H1 (cell line): ENCODE data around the gene CP. TPM values are rescaled to one million over a fixed set of nuclear protein-coding genes. Genes with fewer than 3 reads are reported as not detected.

ENCODE experiments used
- CBX8 ChIP-seq: fragments of 300-800, 300-1000 bp; sonication (generic); IDR thresholded peaks from 2 replicates; pipeline ENCODE4 v1.7.1; 2016; ENCODE audit warnings: low read depth, low read length, borderline replicate concordance
- CHD2 ChIP-seq: IDR thresholded peaks from 2 replicates; pipeline ENCODE4 v1.6.1; 2012; ENCODE audit warnings: low read length, improper control_type of control experiment
- EP300 ChIP-seq, 2 experiments: IDR thresholded peaks; 1 replicate in 1 of 2; 2 replicates in 1 of 2; pipeline ENCODE4 v1.6.1; 2011 to 2012; ENCODE audit warnings: low read depth in 2 of 2, low read length in 2 of 2, mild to moderate bottlenecking in 2 of 2, borderline replicate concordance in 1 of 2, inconsistent platforms in 1 of 2, moderate library complexity in 1 of 2
- GABPA ChIP-seq: IDR thresholded peaks from 2 replicates; pipeline ENCODE4 v1.6.1; 2011; ENCODE audit warnings: mild to moderate bottlenecking, low read length, moderate library complexity, borderline replicate concordance; ENCODE audit not compliant: insufficient read depth
- NANOG ChIP-seq: IDR thresholded peaks from 2 replicates; pipeline ENCODE4 v1.6.1; 2011; ENCODE audit warnings: low read length, low read depth, mild to moderate bottlenecking, inconsistent platforms; ENCODE audit not compliant: insufficient read depth, poor library complexity, severe bottlenecking
- YY1 ChIP-seq: IDR thresholded peaks from 2 replicates; pipeline ENCODE4 v1.6.1; 2011; ENCODE audit warnings: low read depth, mild to moderate bottlenecking, low read length
- polyA plus RNA-seq, 7 experiments: library from polyadenylated mRNA; depleted of rRNA in 3 of 7; stranded (reverse) in 5 of 7; unstranded in 2 of 7; fragments of >200 nt in 5 of 7; fragments of 200-250 nt in 2 of 7; gene quantifications; 1 replicate in 5 of 7; 2 replicates in 1 of 7; 4 replicates in 1 of 7; pipeline versions ENCODE4 v1.2.1 to v1.2.3, GENCODE V29; 2011 to 2013; ENCODE audit warnings: missing spikeins in 2 of 7, mixed read lengths in 2 of 7
- total RNA-seq: library from RNA; stranded (reverse); fragmentation: NEBNext Ultra II Directional; extraction: Animal tissue kit (Norgen Biotek cat#: 25700); gene quantifications from 2 replicates; pipeline ENCODE4 v1.2.1, GENCODE V29; 2021

Gene CP
- total and polyA plus RNA-seq, 2 of the 8 experiments (the other 6 are each of a cell fraction or from before 2014, with no cell fraction given) = 0.32 to 2.6 TPM

GRCh38 chr3:149162007-149162406, 59.6 kb downstream of the CP start (continued):
- no peak for TF ChIP-seq YY1
- no peak for TF ChIP-seq EP300 (IDR thresholded peaks at IDR 0.05; ENCODE audit: borderline replicate concordance in 1 of 2, low read depth in 2 of 2, low read length in 2 of 2)
- no peak for TF ChIP-seq GABPA
- TF ChIP-seq NANOG = no peak
- TF ChIP-seq CBX8 = no peak
- TF ChIP-seq CHD2 = no peak
